Measurements from ENCODE around the gene ATP2C1.

The ATP2C1 gene

GRCh38 chr3:130895690-130896488 is 2.0 kb downstream of the ATP2C1 start:
- DNase-seq (ENCODE audit: low spot score) = no peak

- DNase-seq (ENCODE audit: low spot score) = no peak
Observed at GRCh38 chr3:130897316-130897715, 3.4 kb downstream of the ATP2C1 start.

GRCh38 chr3:130900959-130901358 is 7.1 kb downstream of the ATP2C1 start:
- no peak for DNase-seq (ENCODE audit: low spot score)

GRCh38 chr3:130901463-130902204 is 7.8 kb downstream of the ATP2C1 start:
- DNase-seq (ENCODE audit: low spot score) = no peak

GRCh38 chr3:130903412-130903908 is 9.6 kb downstream of the ATP2C1 start:
- no peak for DNase-seq (ENCODE audit: low spot score)

GRCh38 chr3:130904491-130904890 is 10.6 kb downstream of the ATP2C1 start:
- no peak for DNase-seq (ENCODE audit: low spot score)

- no peak for DNase-seq (ENCODE audit: low spot score)
Observed at GRCh38 chr3:130905551-130905950, 11.7 kb downstream of the ATP2C1 start.

- DNase-seq (ENCODE audit: low spot score) = no peak
Observed at GRCh38 chr3:130906374-130906995, 12.6 kb downstream of the ATP2C1 start.

GRCh38 chr3:130907500-130907899 is 13.6 kb downstream of the ATP2C1 start:
- no peak for DNase-seq (ENCODE audit: low spot score)

- DNase-seq (ENCODE audit: low spot score) = no peak
Observed at GRCh38 chr3:130907966-130908365, 14.1 kb downstream of the ATP2C1 start.

GRCh38 chr3:130915567-130916292 is 21.8 kb downstream of the ATP2C1 start:
- DNase-seq (ENCODE audit: low spot score) = no peak

- no peak for DNase-seq (ENCODE audit: low spot score)
Observed at GRCh38 chr3:130916507-130917167, 22.8 kb downstream of the ATP2C1 start.

- DNase-seq (ENCODE audit: low spot score) = no peak
Observed at GRCh38 chr3:130918328-130918727, 24.4 kb downstream of the ATP2C1 start.

- no peak for DNase-seq (ENCODE audit: low spot score)
Observed at GRCh38 chr3:130925628-130926027, 31.7 kb downstream of the ATP2C1 start.

- no peak for DNase-seq (ENCODE audit: low spot score)
Observed at GRCh38 chr3:130926504-130926903, 32.6 kb downstream of the ATP2C1 start.

- DNase-seq (ENCODE audit: low spot score) = no peak
Observed at GRCh38 chr3:130929804-130930203, 35.9 kb downstream of the ATP2C1 start.

- DNase-seq (ENCODE audit: low spot score) = no peak
Observed at GRCh38 chr3:130932979-130933378, 39.1 kb downstream of the ATP2C1 start.

GRCh38 chr3:130933801-130934345 is 40.0 kb downstream of the ATP2C1 start:
- DNase-seq (ENCODE audit: low spot score) = no peak

- no peak for DNase-seq (ENCODE audit: low spot score)
Observed at GRCh38 chr3:130934442-130935089, 40.7 kb downstream of the ATP2C1 start.

GRCh38 chr3:130935761-130936492 is 42.0 kb downstream of the ATP2C1 start:
- DNase-seq (ENCODE audit: low spot score) = no peak
